GM21360 (cell line): ENCODE results near the gene AIPL1.

Source experiments
- ATAC-seq: cut with Tn5 transposase; IDR thresholded peaks from one replicate; pipeline ENCODE4 v1.9.1; 2021; ENCODE audit warnings: mild to moderate bottlenecking, moderate library complexity; ENCODE audit not compliant: unreplicated experiment

Gene AIPL1

GRCh38 chr17:6468051-6468790 lies 33.3 kb upstream of the AIPL1 start:
- ATAC-seq: no peak

- no peak for ATAC-seq
These were observed 32.6 kb upstream of the AIPL1 start for GRCh38 chr17:6467567-6467966.

- no peak for ATAC-seq
These were observed 30.5 kb upstream of the AIPL1 start for GRCh38 chr17:6465206-6466003.

- ATAC-seq: no peak
These were observed 29.6 kb upstream of the AIPL1 start for GRCh38 chr17:6464446-6465041.

GRCh38 chr17:6463616-6464445 lies 28.9 kb upstream of the AIPL1 start:
- no peak for ATAC-seq

- no peak for ATAC-seq
These were observed 27.8 kb upstream of the AIPL1 start for GRCh38 chr17:6462692-6463091.

- ATAC-seq: no peak
These were observed 27.0 kb upstream of the AIPL1 start for GRCh38 chr17:6461792-6462524.

GRCh38 chr17:6461246-6461645 lies 26.3 kb upstream of the AIPL1 start:
- ATAC-seq: no peak

GRCh38 chr17:6460531-6461161 lies 25.7 kb upstream of the AIPL1 start:
- no peak for ATAC-seq

GRCh38 chr17:6458460-6458950 lies 23.6 kb upstream of the AIPL1 start:
- ATAC-seq: no peak

GRCh38 chr17:6457688-6458459 lies 23.0 kb upstream of the AIPL1 start:
- no peak for ATAC-seq

- no peak for ATAC-seq
These were observed 22.2 kb upstream of the AIPL1 start for GRCh38 chr17:6456914-6457687.

GRCh38 chr17:6456321-6456720 lies 21.4 kb upstream of the AIPL1 start:
- ATAC-seq: no peak

GRCh38 chr17:6455321-6455705 lies 20.4 kb upstream of the AIPL1 start:
- ATAC-seq: no peak

GRCh38 chr17:6454495-6455320 lies 19.8 kb upstream of the AIPL1 start:
- ATAC-seq: no peak

- no peak for ATAC-seq
These were observed 18.5 kb upstream of the AIPL1 start for GRCh38 chr17:6453279-6454024.
